HepG2 (cell line): ENCODE measurements around the gene UBE2D4. TPM values are rescaled to one million over a fixed set of nuclear protein-coding genes. Genes with fewer than 3 reads are reported as not detected.
A peak's percentile ranks its signal among the peaks of the same experiment; 100 is the strongest.

Experiments
- CBX2 ChIP-seq, 2 experiments: fragments of 200-600 bp in 1 of 2; sonication (generic); formaldehyde crosslinking in 1 of 2; IDR thresholded peaks; 2 replicates each; pipeline versions ENCODE4 v1.7.0 to v1.8.1; 2018 to 2022; ENCODE audit warnings: low read depth in 2 of 2, low read length in 1 of 2, mild to moderate bottlenecking in 1 of 2, missing genetic modification reagents in 1 of 2
- CHD2 ChIP-seq: IDR thresholded peaks from 2 replicates; pipeline ENCODE4 v1.6.1; 2011; ENCODE audit warnings: low read depth, low read length, improper control_type of control experiment
- DRAP1 ChIP-seq: IDR thresholded peaks from 2 replicates; pipeline ENCODE4 v1.6.1; 2016; ENCODE audit warnings: missing genetic modification reagents, missing compliant biosample characterization
- FOXC1 ChIP-seq: sonication (generic); formaldehyde crosslinking; IDR thresholded peaks from 2 replicates; pipeline ENCODE4 v1.8.0; 2022; ENCODE audit warnings: mild to moderate bottlenecking, missing genetic modification reagents, borderline replicate concordance
- NCOR1 ChIP-seq: fragments of 200-600 bp; sonication (generic); IDR thresholded peaks from 2 replicates; pipeline ENCODE4 v1.7.0; 2017; ENCODE audit warnings: antibody characterized with exemption, low read length, borderline replicate concordance
- NR2C2 ChIP-seq: sonication (generic); formaldehyde crosslinking; IDR thresholded peaks from 2 replicates; pipeline ENCODE4 v1.4.0; 2020; ENCODE audit warnings: missing genetic modification reagents, mild to moderate bottlenecking, moderate library complexity, borderline replicate concordance
- POGK ChIP-seq: sonication (generic); formaldehyde crosslinking; conservative IDR thresholded peaks from 2 replicates; pipeline ENCODE4 v1.8.0; 2022; ENCODE audit warnings: mild to moderate bottlenecking, moderate library complexity, missing genetic modification reagents
- SMAD3 ChIP-seq: sonication (generic); formaldehyde crosslinking; IDR thresholded peaks from 2 replicates; pipeline ENCODE4 v1.4.0; 2020; ENCODE audit warnings: missing genetic modification reagents
- TMF1 ChIP-seq: sonication (generic); formaldehyde crosslinking; IDR thresholded peaks from 2 replicates; pipeline ENCODE4 v1.8.1; 2022; ENCODE audit warnings: low read depth, missing genetic modification reagents
- WIZ ChIP-seq: sonication (generic); formaldehyde crosslinking; IDR thresholded peaks from 2 replicates; pipeline ENCODE4 v1.5.1; 2020; ENCODE audit warnings: mild to moderate bottlenecking, missing genetic modification reagents
- ZFYVE20 ChIP-seq: sonication (generic); formaldehyde crosslinking; IDR thresholded peaks from 2 replicates; pipeline ENCODE4 v1.8.0; 2023; ENCODE audit warnings: low read depth, mild to moderate bottlenecking, moderate library complexity, missing genetic modification reagents, borderline replicate concordance
- ZMYM2 ChIP-seq: sonication (generic); formaldehyde crosslinking; IDR thresholded peaks from 2 replicates; pipeline ENCODE4 v1.8.0; 2022; ENCODE audit warnings: mild to moderate bottlenecking, missing genetic modification reagents
- ZNF281 ChIP-seq: sonication (generic); formaldehyde crosslinking; IDR thresholded peaks from 2 replicates; pipeline ENCODE4 v1.4.0; 2020; ENCODE audit warnings: missing genetic modification reagents, borderline replicate concordance
- ZNF292 ChIP-seq: sonication (generic); formaldehyde crosslinking; IDR thresholded peaks from 2 replicates; pipeline ENCODE4 v1.8.1; 2022; ENCODE audit warnings: mild to moderate bottlenecking, low read depth, missing genetic modification reagents, borderline replicate concordance
- ZNF3 ChIP-seq: IDR thresholded peaks from 2 replicates; pipeline ENCODE4 v1.7.0; 2017; ENCODE audit warnings: inconsistent platforms
- ZNF350 ChIP-seq: sonication (generic); formaldehyde crosslinking; IDR thresholded peaks from 2 replicates; pipeline ENCODE4 v1.4.0; 2020; ENCODE audit warnings: mild to moderate bottlenecking, low read depth, missing genetic modification reagents, borderline replicate concordance
- ZNF567 ChIP-seq: sonication (generic); formaldehyde crosslinking; IDR thresholded peaks from 2 replicates; pipeline ENCODE4 v1.8.1; 2023; ENCODE audit warnings: mild to moderate bottlenecking, missing genetic modification reagents, borderline replicate concordance
- ZNF770 ChIP-seq: sonication (generic); formaldehyde crosslinking; IDR thresholded peaks from 2 replicates; pipeline ENCODE4 v1.5.0; 2020; ENCODE audit warnings: mild to moderate bottlenecking, missing genetic modification reagents
- ZSCAN5A ChIP-seq: sonication (generic); formaldehyde crosslinking; IDR thresholded peaks from 2 replicates; pipeline ENCODE4 v1.8.0; 2022; ENCODE audit warnings: mild to moderate bottlenecking, missing genetic modification reagents, borderline replicate concordance
- ZSCAN9 ChIP-seq: IDR thresholded peaks from 2 replicates; pipeline ENCODE4 v1.6.1; 2016; ENCODE audit warnings: borderline replicate concordance
- polyA plus RNA-seq, 8 experiments: library from polyadenylated mRNA; depleted of rRNA in 3 of 8; stranded (reverse) in 7 of 8; unstranded in 1 of 8; fragments of >200 nt; fragmentation: Illumina TruSeq in 4 of 8; extraction: Trizol in 4 of 8; gene quantifications; 2 replicates each; pipeline versions ENCODE4 v1.2.1 to v1.2.3, GENCODE V29; 2011 to 2016; ENCODE audit warnings: low read depth in 4 of 8, missing spikeins in 1 of 8, mixed read lengths in 1 of 8; ENCODE audit not compliant: insufficient read depth in 1 of 8
- total RNA-seq, 5 experiments: library from RNA; depleted of rRNA; stranded (reverse); fragments of >200 nt; fragmentation: Illumina TruSeq; extraction: Trizol; gene quantifications; 2 replicates each; pipeline ENCODE4 v1.2.3, GENCODE V29; 2016; ENCODE audit warnings: low read depth in 1 of 5

The UBE2D4 gene
- total and polyA plus RNA-seq, 2 of the 13 experiments (the other 11 are each of a cell fraction or from before 2014, with no cell fraction given), result 9.9 to 16.0 TPM

- TF ChIP-seq ZNF770 (CRISPR knock-in tag) (peak; percentile 80), CBX2 (IDR thresholded peaks at IDR 0.05; ENCODE audit: low read depth, low read length) (no peak), CBX2 (CRISPR knock-in tag; IDR thresholded peaks at IDR 0.05; ENCODE audit: low read depth) (no peak), DRAP1 (CRISPR knock-in tag) (peak; percentile 93), ZNF3 (CRISPR knock-in tag) (no peak), WIZ (CRISPR knock-in tag) (no peak), ZNF292 (CRISPR knock-in tag) (peak; percentile 54; the same call in 1 of the 2 replicates), ZNF567 (no peak), POGK (CRISPR knock-in tag) (no peak; the same call in 1 of the 2 replicates), ZSCAN9 (CRISPR knock-in tag) (0 out of 2 replicates have a peak, but pooled peaks have one; percentile 52), ZNF350 (peak; percentile 54; the same call in 1 of the 2 replicates), NR2C2 (CRISPR knock-in tag) (peak; percentile 85), ZFYVE20 (CRISPR knock-in tag) (no peak), FOXC1 (CRISPR knock-in tag) (no peak), CHD2 (no peak), ZSCAN5A (no peak), TMF1 (CRISPR knock-in tag) (no peak), NCOR1 (peak; percentile 90), ZNF281 (CRISPR knock-in tag) (peak; percentile 49; the same call in 1 of the 2 replicates), ZMYM2 (CRISPR knock-in tag) (0 out of 2 replicates have a peak, but pooled peaks have one; percentile 51), SMAD3 (peak; percentile 60; the same call in 1 of the 2 replicates)
These were observed 20.9 kb upstream of the UBE2D4 start (continued) for GRCh38 chr7:43905209-43905946.
